Gastroesophageal sphincter (tissue), 4 donors: ENCODE results near the gene RIC1. TPM values are rescaled to one million over a fixed set of nuclear protein-coding genes. Genes with fewer than 3 reads are reported as not detected.
"Not testable (repeated sequence)": the region's sequence is repeated elsewhere in the genome, so short reads cannot be mapped to it uniquely, and the experiment has no call there.

Experiments used
- ATAC-seq: fragments of 150-250 bp; one replicate; pipeline ENCODE4 v1.9.1; 2016; ENCODE audit warnings: mild to moderate bottlenecking, moderate library complexity
- H3K27ac ChIP-seq, 4 donors: fragments of 200-600 bp; sonication (generic) in 3 of 4; 1 replicate in 3 of 4; 2 replicates in 1 of 4; pipeline ENCODE4 v1.5.1; 2016 to 2019
- H3K27me3 ChIP-seq: fragments of 200-600 bp; sonication (generic); one replicate; pipeline ENCODE4 v1.5.1; 2019
- H3K36me3 ChIP-seq, 2 donors: fragments of 200-600 bp; sonication (generic); one replicate each; pipeline ENCODE4 v1.5.1; 2019; ENCODE audit warnings: control low read depth in 1 of 2
- H3K4me1 ChIP-seq, 3 donors: fragments of 200-600 bp; sonication (generic); 1 replicate in 2 of 3; 2 replicates in 1 of 3; pipeline ENCODE4 v1.5.1; 2016 to 2019; ENCODE audit warnings: control low read depth in 2 of 3
- H3K4me3 ChIP-seq, 2 donors: fragments of 200-600 bp; sonication (generic); one replicate each; pipeline ENCODE4 v1.5.1; 2019; ENCODE audit warnings: mild to moderate bottlenecking in 1 of 2, moderate library complexity in 1 of 2
- H3K9me3 ChIP-seq, 3 donors: fragments of 200-600 bp; sonication (generic); one replicate each; pipeline ENCODE4 v1.5.1; 2017 to 2019; ENCODE audit warnings: control low read depth in 2 of 3
- EP300 ChIP-seq: sonication (generic); formaldehyde crosslinking; IDR thresholded peaks from one replicate; pipeline ENCODE4 v1.6.1; 2017; ENCODE audit warnings: antibody characterized with exemption, mild to moderate bottlenecking
- POLR2A ChIP-seq, 2 donors: fragments of 450-650 bp; IDR thresholded peaks; one replicate each; pipeline ENCODE4 v1.6.1; 2017; ENCODE audit warnings: antibody characterized with exemption in 2 of 2, mild to moderate bottlenecking in 2 of 2, moderate library complexity in 1 of 2
- POLR2AphosphoS5 ChIP-seq: sonication (generic); formaldehyde crosslinking; IDR thresholded peaks from one replicate; pipeline ENCODE4 v1.6.1; 2017; ENCODE audit warnings: antibody characterized with exemption
- WGBS, 2 donors: methylation state at CpG; one replicate each; pipeline ENCODE4 v1.1.5; 2018; ENCODE audit warnings: low coverage in 1 of 2; 5-methylcytosine and 5-hydroxymethylcytosine counted together
- total RNA-seq, 4 donors: library from RNA; depleted of rRNA; stranded (reverse); fragments of >200 nt; gene quantifications; one replicate each; pipeline ENCODE4 v1.1.0, GENCODE V29; 2016
- TF ChIP-seq, protein P1 (sequence below), 4 experiments: fragments of 200-600 bp in 2 of 4; fragments of 450-650 bp in 2 of 4; sonication (generic) in 1 of 4; IDR thresholded peaks; one replicate each; pipeline ENCODE4 v1.5.1; 2017 to 2019; ENCODE audit warnings: antibody characterized with exemption in 4 of 4, mild to moderate bottlenecking in 2 of 4, moderate library complexity in 2 of 4

Gene RIC1
- total RNA-seq, 4 donors from 2014 or later: 39.2 to 60.5 (median 47.2) TPM

DNA sequence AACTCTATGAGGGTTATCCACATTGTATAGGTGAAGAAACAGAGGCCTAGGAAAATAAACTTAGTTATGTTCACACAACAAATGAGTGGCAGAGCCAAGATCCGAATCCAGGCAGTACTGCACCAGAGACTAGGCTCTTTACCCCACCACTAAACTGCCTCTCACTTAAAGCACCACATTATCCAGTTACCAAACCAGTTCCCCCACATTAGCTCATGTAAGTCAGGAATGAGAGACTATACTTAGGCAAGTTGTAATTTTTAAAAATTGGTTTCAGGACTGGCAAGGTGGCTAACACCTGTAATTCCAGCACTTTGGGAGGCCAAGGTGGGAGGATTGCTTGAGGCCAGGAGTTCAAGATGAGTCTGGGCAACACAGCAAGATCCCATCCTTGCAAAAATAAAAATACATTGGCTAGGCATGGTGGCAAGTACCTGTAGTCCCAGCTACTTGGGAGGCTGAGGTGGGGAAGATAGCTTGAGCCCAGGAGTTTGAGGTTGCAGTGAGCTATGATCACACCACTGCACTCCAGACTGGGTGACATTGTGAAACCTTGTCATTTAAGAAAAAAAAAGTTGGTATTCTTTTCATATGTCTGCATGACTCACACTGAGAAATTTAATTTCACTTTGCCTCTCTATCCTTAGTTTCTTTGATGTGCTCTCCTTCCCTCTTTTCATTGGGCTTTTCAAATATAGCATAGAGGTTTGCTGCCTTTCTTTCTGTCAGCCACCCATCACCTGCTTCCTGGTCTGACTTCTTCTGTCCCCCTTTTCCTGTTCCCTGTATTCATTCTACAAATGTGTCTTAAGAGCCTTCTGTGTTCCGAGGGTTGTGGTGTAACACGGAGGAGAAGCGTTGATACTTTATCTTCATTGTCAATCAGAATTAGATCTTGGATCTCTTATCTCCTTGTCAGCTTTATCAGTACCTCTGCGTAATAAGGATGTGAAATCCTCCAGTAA is 139.3 kb downstream of the RIC1 start:
- WGBS, 2 donors: 85 to 100% methylated on average over 3 to 5 of the region's 5 CpGs
- H3K27ac ChIP-seq: no peak overlapping the region
- no peaks in the 10 kb centered on the region for H3K9me3 ChIP-seq
- no peak overlapping the region for H3K4me3 ChIP-seq
- H3K27me3 ChIP-seq: no peaks in the 10 kb centered on the region
- TF ChIP-seq EP300 (no peak), POLR2AphosphoS5 (no peak), POLR2A (IDR thresholded peaks at IDR 0.05) (no peak)
- TF ChIP-seq, protein P1, sequence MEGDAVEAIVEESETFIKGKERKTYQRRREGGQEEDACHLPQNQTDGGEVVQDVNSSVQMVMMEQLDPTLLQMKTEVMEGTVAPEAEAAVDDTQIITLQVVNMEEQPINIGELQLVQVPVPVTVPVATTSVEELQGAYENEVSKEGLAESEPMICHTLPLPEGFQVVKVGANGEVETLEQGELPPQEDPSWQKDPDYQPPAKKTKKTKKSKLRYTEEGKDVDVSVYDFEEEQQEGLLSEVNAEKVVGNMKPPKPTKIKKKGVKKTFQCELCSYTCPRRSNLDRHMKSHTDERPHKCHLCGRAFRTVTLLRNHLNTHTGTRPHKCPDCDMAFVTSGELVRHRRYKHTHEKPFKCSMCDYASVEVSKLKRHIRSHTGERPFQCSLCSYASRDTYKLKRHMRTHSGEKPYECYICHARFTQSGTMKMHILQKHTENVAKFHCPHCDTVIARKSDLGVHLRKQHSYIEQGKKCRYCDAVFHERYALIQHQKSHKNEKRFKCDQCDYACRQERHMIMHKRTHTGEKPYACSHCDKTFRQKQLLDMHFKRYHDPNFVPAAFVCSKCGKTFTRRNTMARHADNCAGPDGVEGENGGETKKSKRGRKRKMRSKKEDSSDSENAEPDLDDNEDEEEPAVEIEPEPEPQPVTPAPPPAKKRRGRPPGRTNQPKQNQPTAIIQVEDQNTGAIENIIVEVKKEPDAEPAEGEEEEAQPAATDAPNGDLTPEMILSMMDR (IDR thresholded peaks at IDR 0.05): no peak
- H3K4me1 ChIP-seq: peaks cover 0 to 5% (median 4%) of the 10 kb centered on the region in 3 donors
- peaks cover 6 to 100% of the 10 kb centered on the region in 2 donors for H3K36me3 ChIP-seq
- no peak for ATAC-seq

DNA sequence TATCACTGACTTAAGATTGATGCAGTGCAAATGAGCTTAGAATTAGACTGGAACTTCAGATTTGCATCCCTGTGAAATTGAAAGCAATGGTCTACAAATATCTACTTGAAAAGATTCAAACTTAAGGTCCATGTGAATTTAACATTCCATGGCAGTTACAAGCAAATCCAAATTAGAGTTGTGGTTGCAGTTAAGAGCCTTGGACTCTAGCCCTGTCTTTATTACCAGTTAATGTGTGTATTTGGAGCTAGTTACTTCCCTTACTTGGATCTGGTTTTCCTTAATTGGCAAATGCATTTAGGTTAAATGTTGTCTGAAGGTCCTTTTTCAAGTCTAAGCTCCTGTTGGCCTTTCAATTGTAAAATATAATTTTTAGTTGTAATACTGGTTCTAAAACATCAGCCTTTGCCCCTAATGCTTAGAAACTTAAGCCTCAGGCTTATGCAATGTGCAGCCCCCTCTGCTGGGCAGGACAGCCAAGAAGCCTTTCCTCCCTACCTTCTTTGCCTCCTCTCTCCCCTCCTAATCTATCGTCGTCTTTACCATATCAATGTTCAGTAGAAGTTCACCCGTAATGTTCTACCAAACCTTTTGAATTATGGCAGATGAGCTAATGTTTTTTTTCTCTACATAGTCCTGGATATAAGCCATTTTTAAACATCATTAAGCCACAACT is 144.6 kb downstream of the RIC1 start:
- Histone ChIP-seq H3K4me3 (no peak overlapping the region), H3K9me3 (peaks cover 0 to 2% (median 0%) of the 10 kb centered on the region in 3 donors), H3K27ac (no peak overlapping the region), H3K4me1 (peaks cover 0 to 5% (median 4%) of the 10 kb centered on the region in 3 donors), H3K27me3 (no peaks in the 10 kb centered on the region), H3K36me3 (peaks cover 6 to 100% of the 10 kb centered on the region in 2 donors)
- ATAC-seq: no peak
- TF ChIP-seq, protein P1 (IDR thresholded peaks at IDR 0.05): no peak
- TF ChIP-seq POLR2A (IDR thresholded peaks at IDR 0.05) (no peak), EP300 (no peak), POLR2AphosphoS5 (no peak)
- WGBS, 2 donors: 92% methylated on average over 3 of the region's 3 CpGs; no CpG with 5 or more reads in 1 of the 2 donors

DNA sequence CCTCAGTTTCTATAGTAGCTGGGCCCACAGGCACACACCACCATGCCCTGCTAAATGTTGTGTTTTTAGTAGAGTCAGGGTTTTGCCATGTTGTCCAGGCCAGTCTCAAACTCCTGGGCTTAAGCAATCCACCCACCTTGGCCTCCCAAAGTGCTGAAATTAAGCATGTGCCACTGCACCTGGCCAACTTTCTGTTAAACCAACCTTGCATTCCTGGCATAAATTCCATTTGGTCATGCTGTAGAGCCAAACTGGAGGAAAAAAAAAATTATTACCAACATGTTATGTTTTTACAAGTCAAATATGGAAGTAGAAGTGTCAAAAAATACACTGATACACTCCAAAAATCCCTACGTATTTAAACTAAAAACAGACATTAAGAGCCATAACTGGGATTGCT is 149.9 kb downstream of the RIC1 start:
- TF ChIP-seq, protein P1 (IDR thresholded peaks at IDR 0.05): no peak
- no peak for TF ChIP-seq EP300
- no peak for TF ChIP-seq POLR2A (IDR thresholded peaks at IDR 0.05)
- no peak for TF ChIP-seq POLR2AphosphoS5
- Histone ChIP-seq H3K9me3 (peaks cover 0 to 31% (median 1%) of the 10 kb centered on the region in 3 donors), H3K27me3 (no peaks in the 10 kb centered on the region), H3K4me1 (no peaks in the 10 kb centered on the region), H3K36me3 (peaks cover 3 to 72% of the 10 kb centered on the region in 2 donors), H3K27ac (no peak overlapping the region), H3K4me3 (no peak overlapping the region)
- ATAC-seq: no peak
- WGBS, 2 donors: 86 to 100% methylated on average over 1 of the region's 1 CpG

DNA sequence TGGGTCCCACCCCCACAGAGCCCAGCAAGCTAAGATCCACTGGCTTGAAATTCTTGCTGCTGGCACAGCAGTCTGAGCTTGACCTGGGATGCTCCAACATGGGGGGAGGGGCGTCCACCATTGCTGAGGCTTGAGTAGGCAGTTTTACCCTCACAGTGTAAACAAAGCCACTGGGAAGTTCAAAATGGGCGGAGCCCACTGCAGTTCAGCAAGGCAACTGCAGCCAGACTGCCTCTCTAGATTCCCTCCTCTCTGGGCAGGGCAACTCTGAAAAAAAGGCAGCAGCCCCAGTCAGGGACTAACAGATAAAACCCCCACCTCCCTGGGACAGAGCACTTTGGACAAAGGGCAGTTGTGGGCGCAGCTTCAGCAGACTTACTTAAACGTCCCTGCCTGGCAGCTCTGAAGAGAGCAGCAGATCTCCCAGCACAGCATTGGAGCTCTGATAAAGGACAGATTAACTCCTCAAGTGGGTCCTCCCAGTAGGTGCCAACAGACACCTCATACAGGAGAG is 150.9 kb downstream of the RIC1 start:
- not testable (repeated sequence) for H3K4me1 ChIP-seq, H3K4me3 ChIP-seq, H3K27ac ChIP-seq, H3K27me3 ChIP-seq, ATAC-seq
- no CpG with 5 or more reads among the region's 4 CpGs for WGBS, 2 donors
- H3K9me3 ChIP-seq: peaks cover 0 to 31% (median 1%) of the 10 kb centered on the region in 3 donors
- H3K36me3 ChIP-seq: peaks cover 3 to 63% of the 10 kb centered on the region in 2 donors

DNA sequence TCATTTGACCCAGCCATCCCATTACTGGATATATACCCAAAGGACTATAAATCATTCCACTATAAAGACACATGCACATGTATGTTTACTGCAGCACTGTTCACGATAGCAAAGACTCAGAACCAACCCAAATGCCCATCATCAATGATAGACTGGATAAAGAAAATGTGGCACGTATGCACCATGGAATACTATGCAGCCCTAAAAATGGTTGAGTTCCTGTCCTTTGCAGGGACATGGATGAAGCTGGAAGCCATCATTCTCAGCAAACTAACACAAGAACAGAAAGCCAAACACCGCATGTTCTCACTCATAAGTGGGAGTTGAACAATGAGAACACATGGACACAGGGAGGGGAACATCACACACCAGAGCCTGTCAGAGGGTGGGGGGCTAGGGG is 154.5 kb downstream of the RIC1 start:
- H3K36me3 ChIP-seq: peaks cover 3 to 53% of the 10 kb centered on the region in 2 donors
- 93 to 100% methylated on average over 2 to 3 of the region's 3 CpGs for WGBS, 2 donors
- H3K9me3 ChIP-seq: peaks cover 0 to 29% (median 1%) of the 10 kb centered on the region in 3 donors
- H3K27ac ChIP-seq, H3K4me1 ChIP-seq, H3K27me3 ChIP-seq, H3K4me3 ChIP-seq, ATAC-seq: not testable (repeated sequence)
